Measurements from ENCODE around the gene POTEB3.
"Not testable (repeated sequence)": the region's sequence is repeated elsewhere in the genome, so short reads cannot be mapped to it uniquely, and the experiment has no call there.

POTEB3 gene

DNA sequence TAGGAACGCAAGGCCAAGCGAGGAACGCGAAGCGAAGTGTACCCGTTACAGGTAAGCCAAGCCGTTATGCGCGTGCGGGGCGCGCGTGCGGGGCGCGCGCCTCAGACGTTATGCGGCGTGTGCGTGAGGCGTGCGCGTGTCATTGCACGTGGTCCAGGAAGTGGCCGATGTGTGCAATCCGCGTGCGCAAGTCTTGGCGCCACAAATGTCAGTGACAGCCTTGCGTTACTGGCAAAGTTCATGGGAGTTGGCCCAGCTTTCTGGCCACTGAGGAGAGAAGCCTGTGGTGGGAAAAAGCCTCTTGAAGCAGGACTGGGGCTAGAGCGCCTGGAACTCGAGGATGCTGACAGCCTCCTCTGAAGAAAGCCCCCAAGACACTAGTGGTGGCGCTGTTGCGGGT lies at the start of gene POTEB3:
TSS of gene POTEB3 (minus strand) at position 101 of the 400 bp plus-strand sequence. CDS start 488 bp downstream, outside the sequence.
- not testable (repeated sequence) for H3K4me3 ChIP-seq (ENCODE audit: low read depth, low read length)

DNA sequence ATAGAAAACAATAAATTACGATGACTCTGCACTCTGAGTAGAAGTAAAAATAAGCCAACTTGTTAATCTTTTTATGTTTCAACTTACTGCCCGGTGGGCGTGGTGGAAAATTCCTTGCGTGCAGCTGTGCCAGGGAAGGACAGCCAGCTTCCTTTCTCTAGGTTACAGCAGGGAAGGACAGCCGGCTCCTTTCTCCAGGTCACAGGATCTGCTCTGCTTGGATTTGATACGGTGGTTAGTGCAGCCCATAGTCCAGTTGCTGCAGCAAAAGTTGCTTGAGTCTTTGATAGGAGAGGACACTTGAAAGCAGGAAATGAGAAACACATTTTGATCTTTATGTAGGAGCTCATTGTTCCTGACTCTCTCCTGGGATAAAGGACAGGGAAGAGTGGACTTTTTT lies 13.4 kb upstream of the POTEB3 start:
- not testable (repeated sequence) for H3K4me3 ChIP-seq (ENCODE audit: low read depth, low read length)

DNA sequence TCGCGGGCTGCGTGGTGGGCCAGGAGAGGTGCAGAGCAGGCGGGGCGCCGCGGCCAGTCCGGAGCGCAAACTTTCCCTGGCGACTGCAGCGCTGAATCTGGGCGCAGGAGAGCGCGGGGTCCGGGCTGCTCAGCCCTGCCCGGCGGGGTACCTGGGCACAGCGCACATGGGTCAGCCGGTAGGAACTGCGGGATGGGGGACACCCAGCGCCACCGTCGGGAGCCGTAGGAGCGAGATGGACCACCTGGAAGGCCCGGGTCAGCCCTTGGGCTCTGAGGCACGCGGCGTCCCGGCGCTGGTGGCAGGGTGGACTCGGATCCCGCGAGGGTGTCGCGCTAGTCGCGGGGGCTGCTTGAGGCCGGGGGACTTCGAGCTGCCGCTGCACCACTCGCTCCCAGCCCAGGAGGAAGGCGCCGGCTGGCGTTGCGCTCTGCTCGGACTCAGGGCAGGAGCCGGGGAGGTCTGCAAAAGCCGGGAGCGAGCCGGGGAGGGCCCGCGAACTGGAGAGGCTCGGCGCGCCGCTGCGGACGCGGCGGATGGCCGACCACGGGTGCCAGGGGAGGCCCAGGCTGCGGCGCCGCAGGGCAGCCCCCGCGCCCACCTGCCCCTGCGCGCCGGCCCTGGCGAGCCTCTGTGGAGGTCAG lies 11.7 kb upstream of the POTEB3 start:
- not testable (repeated sequence) for H3K4me3 ChIP-seq (ENCODE audit: low read depth, low read length)

DNA sequence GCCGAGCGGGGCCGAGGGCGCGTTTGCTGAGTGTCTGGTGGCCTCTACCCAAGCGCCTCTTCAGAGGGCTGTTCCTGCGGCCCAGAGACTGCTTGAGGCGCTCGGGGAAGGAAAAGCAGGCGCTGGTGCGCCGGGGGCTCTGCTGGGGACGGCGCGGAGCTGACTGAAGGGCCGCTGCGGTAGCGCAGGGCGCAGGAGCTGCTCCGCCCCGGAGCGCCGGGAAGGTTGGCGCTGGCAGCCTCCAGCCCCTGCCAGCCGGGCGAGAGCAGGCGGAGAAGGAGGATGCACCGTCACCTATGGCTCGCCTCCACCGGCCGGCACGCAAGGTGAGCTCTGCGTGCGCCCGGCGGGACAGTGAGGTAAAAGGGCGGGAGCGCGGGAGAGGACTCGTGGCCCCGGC lies 11.2 kb upstream of the POTEB3 start:
- H3K4me3 ChIP-seq (ENCODE audit: low read depth, low read length): not testable (repeated sequence)

DNA sequence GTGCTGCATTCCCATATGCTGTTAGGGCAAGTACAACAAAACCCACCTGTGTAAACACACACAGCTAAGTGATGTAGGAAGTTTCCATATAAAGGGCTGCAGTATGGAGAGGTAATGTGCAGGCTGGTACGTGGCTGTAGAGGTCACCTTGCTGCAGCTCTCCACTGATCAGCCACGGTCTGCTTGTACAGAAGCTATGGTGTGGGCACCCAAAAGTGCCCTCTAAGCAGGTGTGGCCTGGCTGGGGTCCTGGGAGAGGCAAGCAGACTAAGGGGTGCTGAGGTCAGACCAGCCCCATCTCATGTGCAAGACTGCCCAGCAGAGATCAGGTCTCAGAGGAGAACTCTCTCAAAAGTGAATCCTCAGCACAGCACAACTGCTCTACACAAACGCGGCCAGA lies 32.9 kb downstream of the POTEB3 start:
- not testable (repeated sequence) for H3K4me3 ChIP-seq (ENCODE audit: low read depth, low read length)

DNA sequence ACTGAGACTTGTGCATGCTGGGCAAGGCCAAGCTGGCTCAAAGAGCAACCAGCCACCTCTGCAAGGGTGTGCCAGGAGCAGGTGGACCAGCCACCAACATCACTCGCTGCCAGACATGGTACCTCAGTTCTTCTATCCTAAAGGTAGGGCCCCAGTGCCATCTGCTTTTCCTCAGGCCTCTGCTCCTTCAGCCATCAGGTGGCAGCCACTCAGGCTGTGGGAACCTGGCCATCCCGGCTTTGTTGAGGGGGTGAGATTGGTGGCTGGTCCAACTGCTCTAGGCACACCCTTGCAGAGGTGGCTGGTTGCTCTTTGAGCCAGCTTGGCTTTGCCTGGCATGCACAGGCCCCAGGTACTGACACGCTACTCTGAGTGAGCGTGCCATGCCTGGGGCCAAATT lies 38.8 kb downstream of the POTEB3 start:
- H3K4me3 ChIP-seq (ENCODE audit: low read depth, low read length): not testable (repeated sequence)

DNA sequence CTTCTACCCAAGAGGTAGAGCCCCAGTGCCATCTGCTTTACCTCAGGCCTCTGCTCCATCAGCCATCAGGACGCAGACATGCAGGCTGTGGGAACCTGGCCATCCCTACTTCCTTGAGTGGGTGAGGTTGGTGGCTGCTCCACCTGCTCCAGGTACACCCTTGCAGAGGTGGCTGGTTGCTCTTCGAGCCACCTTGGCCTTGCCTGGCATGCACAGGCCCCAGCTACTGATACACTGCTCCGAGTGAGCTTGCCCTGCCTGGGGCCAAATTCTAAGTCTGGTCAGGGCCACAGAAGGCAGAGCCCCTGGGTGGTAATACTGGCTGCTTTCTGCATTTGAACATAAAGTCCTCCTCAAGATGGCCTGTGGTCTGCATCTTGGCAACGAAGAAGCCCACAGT lies 41.2 kb downstream of the POTEB3 start:
- not testable (repeated sequence) for H3K4me3 ChIP-seq (ENCODE audit: low read depth, low read length)

DNA sequence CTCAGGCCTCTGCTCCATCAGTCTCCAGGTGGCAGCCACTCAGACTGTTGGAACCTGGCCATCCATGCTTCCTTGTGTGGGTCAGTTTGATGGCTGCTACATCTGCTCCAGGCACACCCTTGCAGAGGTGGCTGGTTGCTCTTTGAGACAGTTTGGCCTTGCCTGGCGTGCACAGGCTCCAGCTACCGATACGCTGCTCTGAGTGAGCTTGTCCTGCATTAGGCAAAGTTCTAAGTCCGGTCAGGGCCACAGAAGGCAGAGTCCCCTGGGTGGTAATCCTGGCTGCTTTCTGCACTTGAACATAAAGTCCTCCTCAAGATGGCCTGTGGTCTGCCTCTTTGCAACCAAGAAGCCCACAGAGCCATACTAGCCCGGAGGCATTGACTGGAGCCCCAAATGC lies 41.8 kb downstream of the POTEB3 start:
- H3K4me3 ChIP-seq (ENCODE audit: low read depth, low read length): not testable (repeated sequence)

DNA sequence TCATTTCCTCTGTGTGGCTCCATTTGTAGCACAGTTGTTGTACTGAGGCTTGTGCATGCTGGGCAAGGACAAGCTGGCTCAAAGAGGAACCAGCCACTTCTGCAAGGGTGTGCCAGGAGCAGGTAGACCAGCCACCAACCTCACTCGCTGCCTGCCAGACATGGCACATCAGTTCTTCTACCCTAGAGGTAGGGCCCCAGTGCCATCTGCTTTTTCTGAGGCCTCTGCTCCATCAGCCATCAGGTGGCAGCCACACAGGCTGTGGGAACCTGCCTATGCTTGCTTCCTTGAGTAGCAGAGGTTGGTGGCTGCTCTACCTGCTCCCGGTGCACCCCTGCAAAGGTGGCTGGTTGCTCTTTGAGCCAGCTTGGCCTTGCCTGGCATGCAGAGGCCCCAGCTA lies 42.6 kb downstream of the POTEB3 start:
- H3K4me3 ChIP-seq (ENCODE audit: low read depth, low read length): not testable (repeated sequence)

DNA sequence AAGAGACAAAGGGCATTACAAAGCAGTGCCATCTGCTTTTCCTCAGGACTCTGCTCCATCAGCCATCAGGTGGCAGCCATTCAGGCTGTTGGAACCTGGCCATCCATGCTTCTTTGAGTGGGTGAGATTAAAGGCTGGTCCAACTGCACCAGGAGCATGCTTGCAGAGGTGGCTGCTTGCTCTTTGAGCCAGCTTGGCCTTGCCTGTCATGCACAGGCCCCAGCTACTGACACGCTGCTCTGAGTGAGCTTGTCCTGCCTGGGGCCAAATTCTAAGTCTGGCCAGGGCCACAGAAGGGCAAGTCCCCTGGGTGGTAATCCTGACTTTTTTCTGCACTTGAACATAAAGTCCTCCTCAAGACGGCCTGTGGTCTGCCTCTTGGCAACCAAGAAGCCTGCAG lies 43.1 kb downstream of the POTEB3 start:
- not testable (repeated sequence) for H3K4me3 ChIP-seq (ENCODE audit: low read depth, low read length)

DNA sequence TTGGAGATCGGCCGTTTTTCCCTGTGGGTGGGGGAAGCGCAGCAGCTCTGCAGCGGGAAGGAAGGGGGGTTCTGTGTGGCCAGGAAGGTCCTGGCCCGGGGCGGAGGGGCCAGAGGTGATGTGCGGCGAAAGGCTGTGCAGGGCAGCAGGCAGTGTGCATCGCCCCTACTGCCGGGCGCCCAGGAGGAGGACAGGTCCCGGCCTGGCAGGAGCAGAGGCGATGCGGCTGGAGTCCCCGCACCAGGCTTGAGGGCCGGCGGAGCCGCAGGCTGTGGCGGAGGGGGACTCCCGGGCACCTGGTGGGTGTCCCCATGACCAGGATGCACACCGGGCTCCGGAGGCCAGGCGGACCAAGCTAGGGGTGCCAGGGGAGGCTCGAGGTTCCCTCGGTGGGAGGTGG lies 54.3 kb downstream of the POTEB3 start:
- H3K4me3 ChIP-seq (ENCODE audit: low read depth, low read length): not testable (repeated sequence)

DNA sequence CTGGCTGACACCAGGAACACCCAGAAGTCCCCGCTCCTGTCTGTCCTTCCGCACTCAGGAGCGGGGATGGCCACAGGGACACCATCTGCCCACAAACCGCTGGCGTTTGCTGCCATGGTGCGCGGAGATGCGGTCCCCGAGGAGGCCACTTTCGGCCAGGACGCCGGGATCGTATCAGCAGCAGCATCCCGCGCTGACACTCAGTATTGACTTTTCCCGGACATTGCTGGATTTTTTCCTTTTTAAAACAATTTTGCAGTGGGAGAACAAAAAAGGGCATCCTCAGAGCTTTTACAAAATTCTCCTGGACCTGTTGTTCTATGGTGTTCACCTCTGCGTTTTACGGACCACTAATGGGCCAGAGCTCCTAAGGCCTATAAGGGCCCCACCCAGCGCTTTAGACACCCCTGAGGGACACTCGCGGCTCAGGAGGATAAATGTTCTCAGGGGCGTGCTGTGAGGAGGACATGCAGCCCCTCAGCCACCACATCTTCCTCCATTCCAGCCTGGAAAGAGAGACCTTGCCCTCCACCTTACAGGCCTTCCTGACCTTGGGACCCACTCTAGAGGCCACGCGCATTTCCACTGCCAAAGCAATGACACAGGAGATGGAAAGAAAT lies 56.3 kb downstream of the POTEB3 start:
- not testable (repeated sequence) for H3K4me3 ChIP-seq (ENCODE audit: low read depth, low read length)

DNA sequence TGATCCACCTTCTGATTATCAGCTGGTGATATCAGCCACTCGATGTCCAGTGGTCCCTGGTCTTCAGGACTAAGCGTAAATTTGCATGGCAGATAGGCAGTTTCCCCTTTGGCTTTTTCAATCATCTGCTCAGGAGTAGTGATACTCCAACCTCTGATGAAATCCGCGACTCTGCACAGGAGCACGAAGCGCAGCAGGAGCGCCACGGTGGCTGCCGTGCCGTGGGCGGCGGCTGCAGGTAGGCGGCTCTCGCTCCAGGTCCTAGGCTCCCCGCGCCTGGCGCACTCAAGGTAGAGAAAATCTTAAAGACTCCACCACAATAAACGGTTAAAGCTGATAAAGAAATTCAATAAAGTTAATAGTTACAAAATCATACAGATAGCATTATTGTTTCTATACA lies 66.6 kb downstream of the POTEB3 start:
- not testable (repeated sequence) for H3K4me3 ChIP-seq (ENCODE audit: low read depth, low read length)

DNA sequence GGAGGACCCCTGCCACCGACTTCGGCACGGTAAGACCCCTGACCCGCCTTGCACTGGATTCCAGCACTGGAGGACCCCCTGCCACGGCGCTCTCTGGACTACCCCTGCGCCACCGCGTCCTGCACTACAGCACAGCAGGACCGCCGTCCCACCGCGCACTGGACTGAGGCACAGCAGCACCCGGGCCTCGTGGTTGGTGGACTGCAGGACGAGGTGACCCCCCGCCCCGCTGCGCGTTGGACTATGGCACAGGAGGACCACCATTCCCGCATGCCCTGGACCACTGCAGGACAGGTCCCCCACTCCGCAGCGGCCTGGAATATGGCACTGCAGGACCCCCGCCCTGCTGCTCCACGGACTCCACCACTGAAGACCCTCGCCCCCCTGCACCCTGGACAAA lies 71.1 kb downstream of the POTEB3 start:
- not testable (repeated sequence) for H3K4me3 ChIP-seq (ENCODE audit: low read depth, low read length)

DNA sequence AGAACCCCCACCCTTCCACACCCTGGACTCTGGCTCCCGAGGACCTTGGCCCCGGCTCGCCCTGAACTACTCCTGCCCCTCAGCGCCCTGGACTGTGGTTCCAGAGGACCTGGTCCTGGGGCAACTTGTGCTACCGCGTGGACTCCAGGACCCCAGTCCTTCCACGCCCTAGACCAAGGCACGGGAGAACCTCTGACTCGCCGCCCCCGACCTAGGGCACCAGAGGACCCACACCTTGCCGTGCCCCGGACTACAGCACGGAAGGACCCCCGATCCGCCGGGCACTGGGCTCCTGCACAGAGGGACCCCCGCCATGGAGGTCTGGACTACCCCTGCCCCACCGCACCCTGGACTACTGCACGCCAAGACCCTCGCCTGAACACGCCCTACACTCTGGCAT lies 71.7 kb downstream of the POTEB3 start:
- H3K4me3 ChIP-seq (ENCODE audit: low read depth, low read length): not testable (repeated sequence)

Data from GM12875 (cell line).